Measurements from ENCODE around the gene TBC1D2.

- TF ChIP-seq CTCF (IDR thresholded peaks at IDR 0.05) (no peak), POLR2A (IDR thresholded peaks at IDR 0.05) (no peak)
Measured at GRCh38 chr9:98287384-98287783, 31.9 kb upstream of the TBC1D2 start.
